ENCODE data around the gene ZBTB47.
A peak's percentile ranks its signal among the peaks of the same experiment; 100 is the strongest.

The ZBTB47 gene

GRCh38 chr3:42666022-42666421 lies 12.5 kb downstream of the ZBTB47 start:
- no peak for DNase-seq

GRCh38 chr3:42666577-42666998 lies 13.1 kb downstream of the ZBTB47 start:
- DNase-seq: no peak

DNA sequence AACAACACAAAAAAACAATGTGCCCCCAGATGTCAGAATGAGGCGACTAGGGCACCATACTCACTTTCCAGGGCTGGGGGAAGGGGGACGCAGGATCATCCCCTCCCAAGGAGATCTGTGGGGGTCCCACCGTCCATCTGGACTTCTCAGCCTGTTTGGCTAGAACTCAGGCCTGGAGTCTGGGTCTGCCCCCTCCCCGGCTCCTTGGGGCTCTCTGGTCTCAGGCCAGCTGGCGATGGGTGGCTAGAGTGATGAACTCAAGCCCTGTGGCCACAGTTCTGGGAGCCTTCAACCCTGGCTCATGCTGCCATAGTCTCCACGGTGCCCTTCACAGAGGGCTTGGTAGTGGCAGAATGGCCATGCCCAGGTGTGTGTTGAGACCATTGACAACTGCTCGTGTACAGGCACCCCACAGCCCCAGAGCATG lies 13.6 kb downstream of the ZBTB47 start:
- DNase-seq: no peak

- DNase-seq: no peak
Observed at GRCh38 chr3:42667523-42668412, 14.3 kb downstream of the ZBTB47 start.

- DNase-seq: no peak
Observed at GRCh38 chr3:42668413-42668760, 14.9 kb downstream of the ZBTB47 start.

- DNase-seq: no peak
Observed at GRCh38 chr3:42668793-42669217, 15.3 kb downstream of the ZBTB47 start.

- no peak for DNase-seq
Observed at GRCh38 chr3:42670051-42670576, 16.6 kb downstream of the ZBTB47 start.

DNA sequence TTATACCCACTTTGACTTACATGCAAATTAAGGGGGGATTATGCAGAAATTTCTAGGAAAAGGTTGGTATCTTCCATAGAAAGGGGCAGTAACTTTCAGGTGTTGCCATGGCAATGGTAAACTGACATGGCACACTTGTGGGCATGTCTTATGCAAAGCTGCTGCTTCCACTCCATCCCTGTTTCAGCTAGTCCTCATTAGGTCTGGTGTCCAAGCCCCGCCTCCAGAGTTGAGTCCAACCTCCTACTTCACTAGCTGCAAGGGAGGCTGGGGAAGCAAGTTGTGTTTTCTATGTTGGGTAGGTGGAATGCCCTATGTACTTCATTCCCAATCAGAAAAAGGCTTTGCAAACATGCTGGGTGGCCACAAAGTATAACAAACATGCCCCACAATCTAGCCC lies 17.2 kb downstream of the ZBTB47 start:
- no peak for DNase-seq

DNA sequence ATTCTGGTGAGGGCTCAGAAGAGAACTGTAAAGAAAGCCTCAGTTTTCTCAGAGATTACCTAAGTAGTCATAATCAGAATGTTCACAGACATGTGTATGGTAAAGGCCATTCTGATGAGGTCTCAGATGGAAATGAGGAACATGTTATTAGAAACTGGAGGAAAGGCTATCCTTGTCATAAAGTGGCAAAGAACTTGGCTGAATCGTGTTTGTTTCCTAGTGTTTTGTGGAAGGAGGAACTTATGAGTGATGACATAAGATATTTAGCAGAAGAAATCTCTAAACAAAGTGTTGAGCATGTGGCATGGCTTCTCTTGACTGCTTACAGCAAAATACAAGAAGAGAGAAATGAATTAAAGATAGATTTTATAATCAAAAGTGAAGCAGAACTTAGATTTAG lies 19.0 kb downstream of the ZBTB47 start:
- DNase-seq: no peak

GRCh38 chr3:42673082-42673481 lies 19.6 kb downstream of the ZBTB47 start:
- no peak for DNase-seq

DNA sequence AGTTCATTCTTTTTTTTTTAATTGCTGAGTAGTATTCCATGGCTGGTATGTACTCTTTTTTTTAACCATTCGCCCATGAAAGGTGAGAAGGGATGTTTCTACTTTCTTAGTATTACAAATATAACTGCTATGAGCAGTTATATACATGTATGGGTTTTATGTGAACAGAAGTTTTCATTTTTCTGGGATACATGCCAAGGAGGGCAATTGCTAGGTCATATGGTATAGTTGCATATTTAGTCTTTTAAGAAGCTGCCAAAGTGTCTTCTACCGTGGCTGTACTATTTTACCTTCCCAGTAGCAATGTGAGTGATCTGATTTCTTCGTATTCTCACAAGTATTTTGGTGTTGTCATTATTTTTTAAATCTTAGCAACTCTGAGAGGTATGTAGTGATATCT lies 20.6 kb downstream of the ZBTB47 start:
- DNase-seq: no peak

DNA sequence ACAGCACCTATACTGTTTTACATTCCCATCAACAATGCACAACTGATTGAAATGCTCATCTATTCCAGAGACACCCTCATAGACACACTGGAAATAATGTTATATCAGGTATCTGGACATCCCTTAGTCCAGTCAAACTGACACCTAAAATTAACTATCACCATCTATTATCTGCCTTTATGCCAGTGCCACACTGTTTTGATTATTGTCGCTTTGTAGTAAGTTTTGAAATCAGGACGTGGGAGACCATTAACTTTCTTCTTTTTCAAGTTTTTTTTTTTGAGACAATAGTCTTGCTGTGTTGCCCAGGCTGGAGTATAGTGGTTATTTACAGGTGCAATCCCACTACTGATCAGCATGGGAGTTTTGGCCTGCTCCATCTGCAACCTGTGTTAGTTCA lies 22.4 kb downstream of the ZBTB47 start:
- no peak for DNase-seq

- no peak for DNase-seq
Observed at GRCh38 chr3:42678447-42678846, 24.9 kb downstream of the ZBTB47 start.

DNA sequence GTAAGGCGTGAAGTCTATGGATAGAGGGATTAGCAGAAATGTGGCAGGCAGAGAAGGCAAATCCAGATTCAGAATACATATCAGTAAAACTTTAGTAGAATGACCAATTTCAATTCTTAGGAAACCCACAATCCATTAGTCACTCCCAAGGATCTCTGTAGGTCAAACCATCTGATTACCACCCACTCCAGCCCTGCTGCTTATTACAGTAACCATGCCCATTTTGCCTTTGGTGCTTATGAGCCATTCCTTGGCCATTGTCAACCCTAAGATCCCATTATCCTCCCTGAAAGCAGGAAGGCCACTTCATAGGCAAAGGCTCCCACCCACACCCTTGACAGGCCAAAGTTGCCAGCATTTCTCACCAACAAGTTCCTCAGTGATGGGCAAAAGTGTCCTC lies 26.8 kb downstream of the ZBTB47 start:
- no peak for DNase-seq

DNA sequence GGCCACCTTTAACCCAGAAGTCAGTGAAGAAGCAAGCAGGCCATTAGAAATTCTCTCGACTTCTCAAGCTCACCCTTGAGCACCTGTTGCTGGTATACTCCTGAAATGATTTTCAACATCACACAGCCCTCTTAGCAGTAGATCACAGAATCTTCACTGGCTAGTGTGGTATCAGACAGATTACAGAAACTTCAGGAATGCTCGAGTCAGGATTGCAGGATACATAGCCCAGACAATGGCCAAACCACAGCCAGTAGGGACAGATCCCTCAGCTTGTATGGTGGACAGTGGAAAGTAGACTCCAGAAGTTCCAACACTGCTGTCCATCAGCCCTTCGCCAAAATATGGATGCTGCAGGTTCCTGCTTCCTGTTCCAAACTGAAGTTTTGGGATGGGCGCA lies 27.3 kb downstream of the ZBTB47 start:
- no peak for DNase-seq

DNA sequence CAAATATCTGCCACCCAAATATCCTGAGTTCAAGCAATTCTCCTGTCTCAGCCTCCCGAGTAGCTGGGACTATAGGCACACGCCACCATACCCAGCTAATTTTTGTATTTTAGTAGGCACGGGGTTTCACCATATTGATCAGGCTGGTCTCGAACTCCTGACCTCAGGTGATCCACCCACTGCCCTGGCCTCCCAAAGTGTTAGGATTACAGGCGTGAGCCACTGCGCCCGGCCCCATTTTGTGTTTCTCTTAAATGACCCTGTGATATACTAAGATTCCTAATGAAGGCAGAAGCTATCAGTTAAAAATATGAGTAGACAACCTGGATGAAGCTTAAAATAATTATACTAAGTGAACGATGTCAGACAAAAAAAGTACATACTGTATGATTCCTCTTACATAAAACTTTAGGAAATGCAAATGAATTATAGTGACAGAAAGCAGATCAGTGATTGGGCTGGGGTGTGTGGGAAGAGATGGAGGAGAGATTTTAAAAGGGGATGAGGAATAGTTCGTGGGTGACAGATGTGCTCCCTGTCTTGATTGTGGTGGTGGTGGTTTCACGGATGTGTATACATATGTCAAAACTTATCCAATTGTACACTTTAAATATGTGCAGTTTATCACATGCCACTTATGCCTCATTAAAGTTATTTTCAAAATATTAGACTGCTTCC lies 28.0 kb downstream of the ZBTB47 start:
- no peak for DNase-seq

DNA sequence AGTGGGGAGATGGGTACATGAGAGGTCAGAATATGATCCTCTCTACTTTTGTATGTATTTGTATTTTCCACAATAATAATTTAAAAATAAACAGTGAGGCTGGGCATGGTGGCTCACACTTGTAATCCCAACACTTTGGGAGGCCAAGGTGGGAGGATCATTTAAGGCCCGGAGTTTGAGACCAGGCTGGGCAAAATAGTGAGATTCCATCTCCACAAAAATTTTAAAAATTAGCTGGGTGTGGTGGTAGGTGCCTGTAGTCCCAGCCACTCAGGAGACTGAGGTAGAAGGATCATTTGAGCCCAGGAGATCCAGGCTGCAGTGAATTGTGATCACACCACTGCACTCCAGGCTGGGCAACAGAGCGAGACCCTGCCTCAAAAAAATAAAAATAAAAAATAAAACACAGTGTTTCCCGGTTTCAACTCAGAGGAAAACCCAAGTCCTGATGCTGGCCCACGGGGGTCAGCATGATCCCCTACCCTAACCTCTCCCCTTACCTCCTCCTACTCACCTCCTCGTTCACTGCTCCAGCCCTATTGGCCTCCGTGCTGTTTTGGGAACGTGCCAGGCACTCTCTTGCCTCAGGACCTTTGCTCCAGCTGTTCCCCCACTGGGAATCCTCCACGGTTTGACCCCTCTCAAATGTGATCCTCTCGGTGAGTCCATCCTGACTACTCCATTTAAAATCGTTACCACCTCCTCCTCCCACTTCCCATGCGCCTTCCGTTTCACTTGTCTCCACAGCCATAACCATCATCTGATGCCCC lies 29.0 kb downstream of the ZBTB47 start:
- no peak for DNase-seq

DNA sequence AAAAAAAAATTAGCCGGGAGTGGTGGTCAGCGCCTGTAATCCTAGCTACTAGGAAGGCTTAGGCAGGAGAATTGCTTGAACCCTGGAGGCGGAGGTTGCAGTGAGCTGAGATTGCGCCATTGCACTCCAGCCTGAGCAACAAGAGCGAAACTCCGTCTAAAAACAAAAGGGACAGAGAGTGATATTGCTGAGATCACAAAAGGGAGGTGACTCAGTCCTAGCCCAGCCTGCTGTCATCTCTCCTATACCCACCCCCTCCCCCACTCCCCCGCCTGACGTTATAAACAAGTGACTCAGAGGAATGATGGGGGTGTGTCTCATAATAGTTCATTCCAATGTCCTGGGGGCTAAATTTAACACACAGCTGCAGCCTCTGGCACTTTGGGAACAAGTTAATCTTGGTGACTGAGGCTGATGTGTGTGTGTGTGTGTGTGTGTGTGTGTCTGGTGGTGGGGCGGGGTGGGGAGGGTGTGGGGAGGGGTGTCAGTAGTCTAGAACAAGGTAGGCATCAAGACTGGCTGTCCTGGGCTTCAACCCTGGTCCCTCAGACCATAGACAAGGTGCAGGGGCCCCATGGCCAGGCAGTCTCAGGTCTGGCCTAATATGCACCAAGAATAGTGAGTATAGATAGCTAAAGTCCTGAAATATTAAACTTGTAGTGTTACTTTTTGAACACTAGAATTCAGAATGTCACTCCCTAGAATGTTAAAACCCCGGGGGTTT lies 30.5 kb downstream of the ZBTB47 start:
- peak; percentile 93 for DNase-seq

DNA sequence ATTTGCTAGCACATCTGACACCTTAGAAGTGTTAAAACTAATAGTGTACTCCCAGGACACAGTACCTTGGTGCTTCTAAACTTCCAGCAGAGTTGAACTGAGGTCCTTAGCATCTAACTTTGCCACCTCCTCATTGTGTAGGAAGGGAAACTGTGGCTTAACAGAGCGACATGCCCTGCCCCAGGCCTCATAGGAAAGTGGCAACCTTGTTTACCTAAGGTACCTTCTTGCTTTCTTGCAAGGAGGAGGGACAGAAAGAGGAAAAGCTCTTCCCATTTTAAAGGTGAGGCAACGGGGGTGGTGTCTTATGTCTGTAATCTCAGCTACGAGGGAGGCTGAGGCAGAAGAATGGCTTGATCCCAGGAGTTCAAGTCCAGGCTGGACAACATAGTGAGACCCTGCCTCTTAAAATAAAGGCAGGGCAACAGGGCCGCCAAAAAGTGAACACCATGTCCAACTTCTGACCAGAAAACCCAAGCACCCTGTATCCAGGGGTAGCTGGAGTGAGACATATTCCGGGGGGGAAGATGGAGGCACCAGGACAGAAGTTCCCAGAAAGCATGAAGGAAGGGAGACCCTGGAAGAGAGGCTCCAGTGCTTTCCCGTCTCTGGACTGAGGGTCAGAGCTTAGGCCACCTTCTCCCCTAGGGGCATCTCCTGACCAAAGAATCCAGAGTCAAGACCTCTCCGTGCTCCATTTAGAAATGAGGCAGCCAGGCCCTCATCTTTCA lies 31.3 kb downstream of the ZBTB47 start:
- DNase-seq: no peak

DNA sequence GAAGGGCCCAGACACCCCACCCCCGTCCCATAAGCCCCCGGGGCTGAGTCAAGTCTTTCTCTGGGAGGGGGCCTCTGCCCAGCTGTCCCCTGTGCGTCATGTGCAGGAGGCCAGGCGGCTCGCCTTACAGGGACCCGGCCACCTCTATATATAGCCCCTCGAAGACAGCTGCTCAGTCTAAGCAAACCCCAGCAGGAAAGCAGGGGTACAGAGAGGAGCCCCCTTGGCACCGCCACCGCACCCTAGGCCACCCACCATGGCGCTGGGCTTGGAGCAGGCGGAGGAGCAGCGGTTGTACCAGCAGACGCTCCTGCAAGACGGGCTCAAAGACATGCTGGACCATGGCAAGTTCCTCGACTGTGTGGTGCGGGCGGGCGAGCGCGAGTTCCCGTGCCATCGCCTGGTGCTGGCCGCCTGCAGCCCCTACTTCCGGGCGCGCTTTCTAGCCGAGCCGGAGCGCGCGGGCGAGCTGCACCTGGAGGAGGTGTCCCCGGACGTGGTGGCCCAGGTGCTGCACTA lies 31.9 kb downstream of the ZBTB47 start, which contains the start of gene KLHL40:
Gene KLHL40 (plus strand): TSS at position 175 of the 519 bp plus-strand sequence. CDS start 82 bp downstream, at position 257.
- DNase-seq: no peak
